GM19025 (cell line): Measurements from ENCODE around the gene MYO5A.

Source experiments
- ATAC-seq: cut with Tn5 transposase; IDR thresholded peaks from one replicate; pipeline ENCODE4 v1.9.1; 2021; ENCODE audit warnings: mild to moderate bottlenecking, low read depth, moderate library complexity; ENCODE audit not compliant: unreplicated experiment

The MYO5A gene

GRCh38 chr15:52379395-52380106, 149.1 kb downstream of the MYO5A start:
- ATAC-seq = peak; percentile 53

DNA sequence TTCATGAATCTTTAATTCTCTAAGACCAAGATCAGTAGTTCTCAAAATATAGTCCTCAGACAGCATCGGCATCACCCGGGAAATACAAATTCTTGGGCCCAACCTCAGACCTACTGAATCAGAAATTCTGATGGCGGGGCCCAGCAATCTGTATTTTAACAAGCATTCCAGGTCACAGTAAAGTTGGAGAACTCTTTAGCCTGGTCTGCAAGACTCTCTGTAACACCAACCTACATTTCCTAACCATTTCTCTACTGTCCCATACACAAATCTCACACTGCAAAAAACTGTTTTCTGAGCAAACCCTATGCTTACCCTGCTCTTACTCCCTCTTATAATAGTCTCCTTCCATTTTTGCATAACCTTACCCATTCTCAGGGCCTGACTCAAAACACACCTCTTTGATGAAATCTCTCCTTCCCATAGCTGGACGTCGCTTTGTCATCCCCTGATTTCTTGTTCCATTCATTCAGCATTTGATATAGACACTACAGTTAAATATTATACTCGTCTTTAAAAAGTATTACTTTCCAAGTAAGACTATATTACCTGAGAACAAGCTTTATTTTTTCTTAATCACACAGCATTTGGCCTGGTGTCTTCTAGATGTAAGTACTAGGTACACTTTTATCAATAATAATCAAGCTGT, 149.8 kb downstream of the MYO5A start:
- peak; percentile 41 for ATAC-seq

GRCh38 chr15:52370010-52370409, 158.7 kb downstream of the MYO5A start:
- ATAC-seq = no peak

DNA sequence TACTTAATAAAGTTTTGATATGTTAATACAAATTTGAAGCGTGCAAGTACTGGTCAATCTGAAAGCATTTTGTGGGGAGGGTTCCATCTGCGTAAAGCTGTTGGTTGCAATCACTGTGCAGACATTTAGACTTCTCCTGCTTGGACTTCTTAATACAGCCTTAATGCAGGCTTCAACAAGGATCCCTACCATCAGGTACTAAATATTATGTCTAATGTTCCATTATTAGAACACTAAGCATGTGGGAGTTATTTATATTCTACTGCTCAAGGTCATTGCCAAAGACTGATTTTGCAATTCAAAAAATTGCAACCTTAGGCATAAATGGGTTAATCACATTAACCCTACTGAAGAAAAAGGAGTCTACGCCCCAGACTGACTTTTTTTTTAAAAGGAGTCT, 159.2 kb downstream of the MYO5A start:
- ATAC-seq = no peak

GRCh38 chr15:52369030-52369429, 159.7 kb downstream of the MYO5A start:
- no peak for ATAC-seq

DNA sequence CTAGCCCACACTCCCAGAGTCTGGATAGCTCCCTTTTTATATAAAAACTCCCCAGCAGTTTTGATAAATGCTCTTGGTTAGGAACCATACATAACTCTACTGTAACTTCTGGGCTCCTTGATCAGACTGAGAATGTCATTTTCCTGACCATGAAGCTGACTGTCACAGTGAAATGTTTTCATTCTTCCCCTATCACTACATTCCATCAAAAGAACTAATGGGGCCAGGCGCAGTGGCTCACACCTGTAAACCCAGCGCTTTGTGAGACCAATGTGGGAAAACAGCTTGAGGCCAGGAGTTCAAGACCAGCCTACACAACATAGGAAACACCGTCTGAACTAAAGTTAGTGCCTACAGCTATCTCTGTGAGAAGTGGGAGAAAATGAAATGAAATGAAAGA, 160.3 kb downstream of the MYO5A start:
- ATAC-seq = no peak

GRCh38 chr15:52362497-52362896, 166.2 kb downstream of the MYO5A start:
- ATAC-seq = no peak

- no peak for ATAC-seq
Measured at GRCh38 chr15:52361975-52362494, 166.6 kb downstream of the MYO5A start.

GRCh38 chr15:52361494-52361893, 167.2 kb downstream of the MYO5A start:
- ATAC-seq = no peak

- no peak for ATAC-seq
Measured at GRCh38 chr15:52360229-52361203, 168.2 kb downstream of the MYO5A start.

DNA sequence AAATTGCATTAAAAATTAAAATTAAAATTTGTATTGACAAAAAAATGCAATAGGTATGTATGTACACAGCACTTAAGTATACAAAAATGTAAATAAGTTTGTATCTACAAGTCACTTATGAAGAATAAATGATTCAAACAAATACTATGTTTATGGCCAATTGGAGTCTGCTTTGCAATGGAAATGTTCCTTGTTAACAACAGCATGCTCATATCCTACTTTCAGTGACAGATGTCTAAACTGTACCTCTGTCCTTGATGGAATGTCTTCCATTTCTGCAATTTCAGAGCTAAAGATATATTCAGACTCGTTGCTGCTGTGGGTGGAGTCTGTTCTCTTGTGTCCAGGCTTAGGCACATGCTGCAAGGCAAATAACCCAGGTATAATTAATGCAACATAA, 169.0 kb downstream of the MYO5A start:
- ATAC-seq = no peak

DNA sequence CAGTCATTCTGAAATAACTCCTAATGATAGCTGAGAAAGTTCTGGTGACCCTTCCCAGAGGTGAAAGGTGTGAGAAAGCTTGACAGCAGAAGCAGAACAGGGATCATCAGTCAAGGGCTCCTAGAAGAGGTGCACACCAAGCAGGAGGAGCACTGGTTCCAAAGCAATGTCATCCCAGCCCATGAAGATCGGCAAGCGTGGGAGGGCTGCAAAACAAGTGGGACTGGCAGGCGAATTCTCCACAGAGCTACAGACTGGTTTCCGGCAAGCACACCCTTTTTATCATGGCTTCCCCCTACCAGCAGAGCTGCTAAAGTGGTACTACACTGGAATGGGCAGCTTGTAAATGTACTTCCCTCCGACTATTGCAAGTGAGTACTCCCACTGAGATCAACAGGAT, 170.7 kb downstream of the MYO5A start:
- no peak for ATAC-seq

DNA sequence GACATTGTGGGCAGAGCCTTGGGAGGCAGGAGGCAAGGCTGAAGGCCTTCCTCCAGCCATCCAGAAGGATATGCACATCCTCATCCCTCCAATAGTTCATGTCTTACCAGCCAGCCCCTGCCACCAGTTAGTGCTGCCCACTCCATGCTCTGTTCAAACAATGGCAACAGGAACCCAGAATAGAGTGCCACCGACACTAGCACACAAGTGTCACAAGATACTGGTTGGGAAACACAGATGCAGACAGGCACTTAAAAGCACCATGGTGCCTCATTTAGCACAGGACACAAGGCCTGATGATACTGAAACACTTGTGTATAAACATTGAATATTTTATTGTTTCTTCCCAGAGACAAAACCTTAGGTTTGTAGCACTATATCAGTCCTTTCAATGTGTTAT, 176.6 kb downstream of the MYO5A start:
- no peak for ATAC-seq

DNA sequence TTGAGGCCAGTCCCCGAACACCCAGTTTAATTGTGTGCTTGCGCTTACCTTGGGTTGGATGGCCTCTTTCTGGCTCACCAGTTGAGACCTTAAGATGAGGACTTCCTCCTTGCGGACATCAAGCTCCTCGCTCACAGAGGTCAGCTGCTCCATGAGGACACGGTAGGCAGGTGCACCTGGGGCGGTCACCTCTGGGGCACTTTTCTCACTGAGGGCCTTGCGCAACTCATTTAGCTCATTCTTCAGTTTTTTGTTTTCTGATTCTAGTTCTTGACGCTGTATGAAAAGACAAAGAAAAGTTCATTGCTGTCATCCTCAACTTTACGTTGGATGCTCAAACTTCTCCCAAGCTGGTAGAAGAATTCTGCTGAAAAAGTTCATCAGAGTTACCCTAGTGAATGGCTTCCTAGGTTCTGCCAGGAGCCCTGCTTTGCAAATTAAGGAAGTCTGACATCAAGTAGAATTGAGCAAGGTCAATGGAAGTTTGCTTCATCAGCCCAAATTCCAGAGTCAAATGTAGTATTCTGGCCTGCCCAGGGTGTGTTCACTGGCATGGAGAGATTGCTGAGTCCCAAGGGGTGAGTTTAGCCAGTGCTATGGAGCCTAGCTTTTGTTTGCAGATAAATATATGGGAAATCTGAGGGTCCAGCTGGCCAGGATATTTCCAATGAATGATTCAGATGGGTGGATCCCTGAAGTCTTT, 177.3 kb downstream of the MYO5A start:
- no peak for ATAC-seq

DNA sequence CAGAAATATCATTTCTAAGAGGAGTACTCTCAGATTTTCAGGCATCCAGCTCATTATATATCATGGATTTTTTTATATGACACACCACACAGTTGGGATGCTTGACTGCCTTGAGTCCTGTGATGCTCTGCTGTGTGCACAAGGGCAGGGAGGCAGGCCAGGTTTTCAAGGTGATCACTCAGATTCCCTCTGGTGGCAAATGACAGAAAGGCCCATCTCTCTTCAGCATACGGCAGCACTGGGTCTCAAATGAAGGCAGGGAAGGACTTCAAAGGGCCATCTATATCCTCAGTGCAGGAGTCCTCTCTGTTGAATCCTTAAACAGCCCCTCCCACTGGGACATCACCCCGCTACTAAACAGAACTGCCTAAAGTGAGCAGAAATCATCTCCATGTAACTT, 178.3 kb downstream of the MYO5A start:
- no peak for ATAC-seq

DNA sequence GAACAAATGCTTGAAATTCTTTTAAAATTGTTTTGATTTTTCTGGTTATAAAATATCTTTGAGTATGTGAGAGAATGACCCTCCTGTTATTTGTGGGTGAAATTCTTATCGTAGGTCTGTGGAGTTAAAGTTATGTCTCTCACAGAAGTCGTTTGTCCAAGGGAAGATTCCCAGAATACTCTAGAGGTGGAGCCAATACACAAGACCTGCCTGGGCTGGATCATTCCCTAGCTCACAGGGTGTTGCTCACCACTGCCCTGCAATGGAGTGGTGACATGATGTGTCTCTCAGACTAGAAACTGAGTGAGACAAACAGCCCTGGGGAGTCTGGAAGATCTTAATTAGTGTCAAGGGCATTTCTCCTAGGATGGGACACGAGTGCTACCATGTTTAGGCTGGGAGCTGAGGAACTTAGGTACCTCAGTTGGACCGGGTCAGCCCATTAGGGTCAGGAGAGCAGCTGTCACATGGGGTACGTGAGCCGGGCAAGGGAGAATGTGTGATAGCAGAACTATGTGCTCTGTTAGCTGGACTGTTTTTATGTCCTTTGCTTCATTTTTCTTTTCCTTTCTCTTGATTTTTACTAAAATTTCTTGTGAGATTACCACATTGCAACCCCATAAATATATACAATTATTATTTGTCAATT, 179.5 kb downstream of the MYO5A start:
- ATAC-seq = no peak

- no peak for ATAC-seq
Measured at GRCh38 chr15:52348056-52348745, 180.5 kb downstream of the MYO5A start.

- ATAC-seq = no peak
Measured at GRCh38 chr15:52344592-52344991, 184.1 kb downstream of the MYO5A start.

DNA sequence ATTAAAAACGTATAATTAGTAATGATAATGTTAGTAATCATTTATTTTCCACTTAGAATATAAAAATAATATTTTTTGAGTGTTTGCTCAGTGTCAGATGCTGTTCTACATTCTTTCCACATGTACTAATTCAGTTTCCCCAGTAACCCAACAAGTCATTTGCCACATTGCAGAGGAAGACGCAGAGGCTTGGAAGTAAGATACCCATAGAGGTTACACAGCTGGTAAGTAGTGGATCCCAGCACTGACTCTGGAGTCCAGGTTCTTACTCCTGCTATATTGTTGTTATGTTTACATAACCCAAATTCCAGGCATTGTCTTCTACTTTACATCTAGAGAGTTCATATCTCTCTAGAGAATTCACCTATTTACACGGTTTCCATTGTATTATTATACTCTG, 184.8 kb downstream of the MYO5A start:
- ATAC-seq = no peak
